ENCODE measurements around the gene KIAA1217.
"Not testable (repeated sequence)": the region's sequence is repeated elsewhere in the genome, so short reads cannot be mapped to it uniquely, and the experiment has no call there.

Gene KIAA1217

DNA sequence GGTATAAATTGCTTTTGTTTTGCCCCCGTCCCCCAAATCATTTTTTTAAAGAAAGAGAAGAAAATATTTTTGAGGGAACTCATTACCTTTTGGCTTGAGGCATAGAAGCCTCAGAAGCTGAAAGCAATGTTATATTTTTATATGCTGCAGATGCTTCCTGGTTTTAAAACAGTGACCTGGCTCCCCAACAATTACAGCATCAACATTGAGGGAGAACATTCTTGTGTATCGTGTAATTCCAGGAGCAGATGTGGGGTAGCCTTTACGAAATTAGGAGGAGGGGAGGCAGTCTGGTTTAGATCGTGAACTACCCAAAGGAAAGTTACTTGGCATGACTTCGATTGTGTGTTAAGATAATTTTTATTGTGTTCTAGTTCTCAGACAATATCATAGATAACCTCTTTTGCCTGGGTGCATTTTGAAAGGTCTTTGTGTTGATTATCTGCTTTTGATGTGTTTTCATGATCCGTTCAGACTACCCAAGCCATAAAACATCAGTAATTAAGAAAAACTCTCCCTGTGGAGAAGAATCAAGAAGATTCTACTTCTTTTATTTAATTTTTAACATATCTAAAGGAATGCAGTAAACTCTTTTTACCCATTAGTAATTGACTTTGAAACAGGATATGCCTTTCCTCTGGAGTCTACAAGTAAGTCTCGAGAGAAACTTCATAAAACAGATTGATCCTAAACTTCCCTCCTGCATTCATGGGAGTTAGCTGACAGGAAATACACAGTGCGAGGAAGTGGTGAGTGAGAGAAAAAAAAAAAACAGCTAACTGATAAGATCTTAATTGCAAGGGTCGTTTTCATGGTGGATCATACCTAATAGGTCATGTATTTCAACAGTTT, 141.4 kb downstream of the KIAA1217 start:
- H3K27me3 ChIP-seq (ENCODE audit: insufficient read depth, low read depth): no peaks in the 10 kb centered on the region
- H4K20me1 ChIP-seq (ENCODE audit: insufficient read depth): no peaks in the 10 kb centered on the region
- no peak overlapping the region for H3K9ac ChIP-seq
- H2AFZ ChIP-seq (ENCODE audit: low read depth): no peak overlapping the region
- H3K27ac ChIP-seq: no peak overlapping the region
- H3K36me3 ChIP-seq (ENCODE audit: insufficient read depth): no peaks in the 10 kb centered on the region
- H3K4me3 ChIP-seq (IDR thresholded peaks at IDR 0.05; ENCODE audit: insufficient read depth, low read depth, low read length): no peak overlapping the region
- H3K4me2 ChIP-seq: no peak overlapping the region
- H3K4me1 ChIP-seq (ENCODE audit: low read depth, poor library complexity, severe bottlenecking): no peaks in the 10 kb centered on the region
- H3K79me2 ChIP-seq (ENCODE audit: insufficient read depth, low read depth): no peaks in the 10 kb centered on the region
- TF ChIP-seq CTCF (conservative IDR thresholded peaks at IDR 0.05; ENCODE audit: low read depth, low read length): no peak

- H4K20me1 ChIP-seq (ENCODE audit: insufficient read depth); H3K9ac ChIP-seq; H3K4me1 ChIP-seq (ENCODE audit: low read depth, poor library complexity, severe bottlenecking); H3K27ac ChIP-seq; H3K36me3 ChIP-seq (ENCODE audit: insufficient read depth); H3K27me3 ChIP-seq (ENCODE audit: insufficient read depth, low read depth); H3K4me2 ChIP-seq; H3K79me2 ChIP-seq (ENCODE audit: insufficient read depth, low read depth); H3K4me3 ChIP-seq (IDR thresholded peaks at IDR 0.05; ENCODE audit: insufficient read depth, low read depth, low read length); H2AFZ ChIP-seq (ENCODE audit: low read depth): not testable (repeated sequence)
Observed at GRCh38 chr10:24350922-24351225, 141.9 kb downstream of the KIAA1217 start.

GRCh38 chr10:24351961-24352360, 143.0 kb downstream of the KIAA1217 start:
- no peak overlapping the region for H3K9ac ChIP-seq
- H3K4me3 ChIP-seq (IDR thresholded peaks at IDR 0.05; ENCODE audit: insufficient read depth, low read depth, low read length): no peak overlapping the region
- no peak overlapping the region for H3K4me2 ChIP-seq
- no peak overlapping the region for H2AFZ ChIP-seq (ENCODE audit: low read depth)
- no peaks in the 10 kb centered on the region for H3K4me1 ChIP-seq (ENCODE audit: low read depth, poor library complexity, severe bottlenecking)
- no peaks in the 10 kb centered on the region for H3K27me3 ChIP-seq (ENCODE audit: insufficient read depth, low read depth)
- no peak overlapping the region for H3K27ac ChIP-seq
- no peak for TF ChIP-seq CTCF (conservative IDR thresholded peaks at IDR 0.05; ENCODE audit: low read depth, low read length)
- H3K36me3 ChIP-seq (ENCODE audit: insufficient read depth): no peaks in the 10 kb centered on the region
- no peaks in the 10 kb centered on the region for H3K79me2 ChIP-seq (ENCODE audit: insufficient read depth, low read depth)
- H4K20me1 ChIP-seq (ENCODE audit: insufficient read depth): no peaks in the 10 kb centered on the region

- no peak for TF ChIP-seq CTCF (conservative IDR thresholded peaks at IDR 0.05; ENCODE audit: low read depth, low read length)
- no peaks in the 10 kb centered on the region for H3K4me1 ChIP-seq (ENCODE audit: low read depth, poor library complexity, severe bottlenecking)
- H2AFZ ChIP-seq (ENCODE audit: low read depth): no peak overlapping the region
- H3K27me3 ChIP-seq (ENCODE audit: insufficient read depth, low read depth): no peaks in the 10 kb centered on the region
- no peaks in the 10 kb centered on the region for H3K79me2 ChIP-seq (ENCODE audit: insufficient read depth, low read depth)
- no peaks in the 10 kb centered on the region for H3K36me3 ChIP-seq (ENCODE audit: insufficient read depth)
- no peak overlapping the region for H3K9ac ChIP-seq
- no peak overlapping the region for H3K4me2 ChIP-seq
- no peak overlapping the region for H3K27ac ChIP-seq
- H3K4me3 ChIP-seq (IDR thresholded peaks at IDR 0.05; ENCODE audit: insufficient read depth, low read depth, low read length): no peak overlapping the region
- H4K20me1 ChIP-seq (ENCODE audit: insufficient read depth): no peaks in the 10 kb centered on the region
Observed at GRCh38 chr10:24352399-24352798, 143.5 kb downstream of the KIAA1217 start.

DNA sequence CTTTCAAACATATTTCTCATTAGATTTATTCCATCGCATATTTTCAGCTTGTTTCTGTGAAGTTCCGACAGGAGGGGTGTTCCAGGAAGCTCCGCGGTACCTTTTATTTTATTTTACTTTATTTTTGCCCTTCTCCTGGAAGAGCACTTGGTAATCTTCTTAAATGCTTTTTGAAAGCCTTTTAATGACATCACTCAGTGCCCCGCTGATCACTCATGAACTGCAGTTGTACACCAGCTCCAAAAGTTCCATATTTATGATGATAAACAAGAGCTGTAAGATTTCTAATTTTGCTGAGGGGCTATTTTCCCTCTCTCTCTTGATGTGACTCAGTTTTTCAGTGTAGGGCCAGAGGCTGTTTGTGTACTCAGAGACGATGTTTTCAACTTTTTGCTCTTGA, 144.4 kb downstream of the KIAA1217 start:
- Histone ChIP-seq H3K27me3 (ENCODE audit: insufficient read depth, low read depth) (no peaks in the 10 kb centered on the region), H4K20me1 (ENCODE audit: insufficient read depth) (no peaks in the 10 kb centered on the region), H2AFZ (ENCODE audit: low read depth) (no peak overlapping the region), H3K27ac (no peak overlapping the region), H3K4me3 (IDR thresholded peaks at IDR 0.05; ENCODE audit: insufficient read depth, low read depth, low read length) (no peak overlapping the region), H3K36me3 (ENCODE audit: insufficient read depth) (no peaks in the 10 kb centered on the region), H3K9ac (no peak overlapping the region), H3K79me2 (ENCODE audit: insufficient read depth, low read depth) (no peaks in the 10 kb centered on the region), H3K4me2 (no peak overlapping the region), H3K4me1 (ENCODE audit: low read depth, poor library complexity, severe bottlenecking) (no peaks in the 10 kb centered on the region)
- TF ChIP-seq CTCF (conservative IDR thresholded peaks at IDR 0.05; ENCODE audit: low read depth, low read length): no peak

Data from KMS-11 (cell line).